ENCODE data around the gene HTATIP2.

GRCh38 chr11:20387261-20388095 lies 24.0 kb downstream of the HTATIP2 start, which contains the start of gene PRMT3:
- TF ChIP-seq POLR2AphosphoS5 (IDR thresholded peaks at IDR 0.05): peak; percentile 79 to 92 (median 87)
- peak in 3 of 5 experiments; percentile 11 to 100 (median 99) for TF ChIP-seq CTCF (IDR thresholded peaks at IDR 0.05)
- TF ChIP-seq EP300 (IDR thresholded peaks at IDR 0.05; ENCODE audit: low read depth): no peak

Data from transverse colon (tissue), 4 donors.